UCSD-AML1 (cell line): Measurements from ENCODE around the gene VPS4B.
A peak's percentile ranks its signal among the peaks of the same experiment; 100 is the strongest.
"Not testable (repeated sequence)": the region's sequence is repeated elsewhere in the genome, so short reads cannot be mapped to it uniquely, and the experiment has no call there.

ENCODE experiments used
- DNase-seq: peaks from one replicate; lab custom pipeline; 2025; ENCODE audit not compliant: unreplicated experiment; lab: John Stamatoyannopoulos, UW

Gene VPS4B

DNA sequence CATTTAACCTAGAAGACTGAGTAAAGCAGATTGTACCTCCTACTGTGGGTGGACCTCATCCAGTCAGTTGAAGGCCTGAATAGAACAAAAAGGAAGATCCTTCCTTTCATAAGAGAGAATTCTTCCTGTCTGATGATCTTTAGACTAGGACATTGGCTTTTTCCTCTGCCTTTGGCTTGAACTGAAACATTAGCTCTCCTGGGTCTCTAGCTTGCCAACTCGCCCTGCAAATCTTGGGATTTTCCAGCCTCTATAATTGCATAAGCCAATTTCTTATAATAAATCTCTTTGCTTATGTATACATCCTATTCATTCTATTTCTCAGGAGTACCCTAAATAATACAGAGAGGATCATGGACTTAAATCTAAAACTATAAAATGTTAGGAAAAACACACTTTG lies 49.1 kb downstream of the VPS4B start:
- DNase-seq = no peak

DNA sequence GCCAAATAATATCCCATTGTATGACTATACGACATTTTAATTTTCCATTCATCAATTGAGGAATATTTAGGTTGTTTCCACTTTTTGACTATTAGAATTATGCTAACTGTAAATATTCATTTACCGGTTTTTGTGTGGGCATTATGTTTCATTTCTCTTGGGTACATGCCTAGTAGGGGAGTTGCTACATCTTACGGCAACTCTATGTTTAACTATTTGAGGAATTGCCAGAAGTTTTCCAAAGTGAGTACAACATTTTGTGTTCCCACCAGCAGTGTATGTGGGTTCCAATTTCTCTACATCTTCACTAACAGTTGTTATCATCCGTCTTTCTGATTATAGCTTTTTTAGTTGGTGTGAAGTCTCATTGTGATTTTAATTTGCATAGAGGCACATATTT lies 53.7 kb downstream of the VPS4B start:
- no peak for DNase-seq

DNA sequence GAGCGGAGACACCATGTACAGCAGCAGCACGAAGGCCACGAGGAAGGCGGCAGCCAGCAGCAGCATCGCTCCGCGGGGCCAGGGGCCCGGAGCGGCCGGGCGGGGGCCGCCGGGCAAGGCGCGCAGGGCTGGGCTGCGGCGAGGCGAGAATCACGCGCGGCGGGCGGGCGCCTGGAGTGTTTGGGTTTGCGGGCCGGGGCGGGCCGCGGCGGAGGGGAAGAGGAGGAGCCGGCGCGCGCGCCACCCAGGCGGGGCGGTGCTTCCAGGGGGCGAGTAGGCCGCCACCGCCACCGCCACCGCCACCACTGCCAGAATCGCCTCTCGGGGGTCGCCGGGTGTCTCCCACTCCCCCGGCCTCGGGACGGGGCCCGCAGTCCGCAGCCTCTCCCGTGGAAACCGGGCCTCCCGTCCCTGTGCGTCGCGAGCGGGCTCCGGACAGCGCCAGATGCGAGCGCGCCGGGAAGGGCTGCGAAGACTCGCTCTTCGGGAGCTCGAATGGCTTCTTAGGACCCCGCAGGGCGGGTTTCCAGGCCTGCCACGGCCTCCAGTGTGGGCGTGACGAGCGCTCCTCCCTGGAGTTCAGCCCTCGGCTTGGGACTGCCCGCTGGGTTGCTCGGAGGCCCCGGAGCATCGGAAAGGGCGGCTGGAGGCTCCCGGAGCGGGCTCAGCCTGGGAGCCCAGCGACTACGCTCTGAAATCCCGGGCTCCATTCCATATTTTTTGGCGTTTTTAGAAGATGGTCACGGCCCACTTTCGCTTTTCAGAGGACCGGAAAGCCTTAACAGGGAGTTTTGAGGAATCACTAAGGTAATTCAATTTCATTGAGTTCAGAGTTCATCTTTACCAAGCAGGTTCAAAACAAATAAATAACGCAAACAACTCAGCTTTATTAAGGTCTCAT lies 55.0 kb downstream of the VPS4B start, which contains the start of gene KDSR:
KDSR (minus strand) TSS at position 154 of the 901 bp plus-strand sequence; CDS start at position 66, 88 bp downstream.
- DNase-seq = peak; percentile 97

DNA sequence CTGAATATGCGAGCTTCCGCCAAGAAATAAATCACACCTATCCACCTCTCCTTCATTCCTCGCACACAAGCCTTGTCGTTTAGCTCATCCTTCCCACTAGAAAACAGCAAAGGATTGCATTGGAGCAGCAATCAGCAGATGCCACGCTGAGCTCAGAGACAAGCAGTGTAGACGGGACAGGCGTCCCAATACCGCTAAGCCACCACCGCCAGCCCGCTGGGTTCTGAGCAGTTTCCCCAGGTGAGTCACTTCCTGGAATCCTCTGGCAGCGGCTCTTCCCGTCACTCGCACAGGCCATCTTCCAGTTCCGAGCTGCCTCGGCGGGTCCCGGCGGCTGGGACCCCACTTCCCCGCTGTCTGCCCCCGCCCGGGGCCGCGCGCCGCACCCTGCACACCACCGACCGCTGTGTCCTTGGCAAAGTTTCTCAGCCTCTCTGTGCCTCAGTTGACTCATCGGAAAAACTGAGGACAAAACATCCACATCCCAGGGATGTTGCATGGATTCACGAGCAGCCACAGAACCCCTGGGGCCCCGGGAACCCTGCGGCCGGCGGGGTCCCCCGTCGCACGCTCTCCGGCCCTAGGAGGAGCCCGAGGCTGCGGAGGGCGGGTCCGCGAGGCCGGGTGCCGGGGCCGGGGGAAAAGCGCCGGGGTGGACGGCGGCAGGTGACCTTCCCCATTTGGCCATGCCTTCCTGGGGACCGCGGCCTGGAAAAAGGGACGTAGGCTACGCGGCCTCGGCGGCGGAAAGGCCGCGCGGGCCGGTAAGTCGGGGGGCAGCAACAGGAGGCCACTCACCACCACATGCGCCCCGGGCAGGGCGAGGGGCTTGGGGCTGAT lies 55.8 kb downstream of the VPS4B start:
- DNase-seq = peak; percentile 51

DNA sequence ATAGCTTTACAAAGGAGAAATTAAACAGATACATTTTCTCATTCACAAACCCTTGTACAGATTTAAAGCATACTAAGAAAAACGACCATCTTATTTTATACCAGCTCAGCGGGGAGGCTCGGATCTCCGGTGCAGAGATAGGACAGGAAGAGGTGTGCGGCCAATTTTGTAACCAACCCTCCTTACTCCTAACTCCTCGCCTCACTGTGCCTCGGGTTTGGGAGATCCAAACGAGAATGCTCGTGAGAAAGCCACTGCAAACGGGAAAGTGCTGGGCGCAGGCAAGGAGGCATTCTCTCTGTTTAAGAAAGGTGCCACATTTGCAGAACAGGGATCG lies 56.4 kb downstream of the VPS4B start:
- DNase-seq = peak; percentile 28

DNA sequence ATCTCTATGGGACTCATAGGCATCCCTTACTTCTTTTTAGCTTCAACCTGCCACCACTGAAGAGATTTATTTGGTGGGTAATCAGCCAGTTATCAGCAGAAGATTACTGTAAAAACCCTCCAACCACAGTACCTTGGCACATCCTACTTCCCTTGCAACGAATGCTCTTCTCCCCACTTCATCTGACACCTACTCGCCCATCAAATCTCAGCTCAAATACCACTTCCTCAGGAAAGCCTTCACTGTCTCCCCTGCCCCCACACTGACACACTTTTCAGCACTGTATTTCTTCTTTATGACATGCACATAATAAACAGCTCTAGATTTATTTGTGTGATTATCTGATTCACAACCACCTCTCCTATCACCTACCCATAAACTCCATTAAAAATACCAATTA lies 58.3 kb downstream of the VPS4B start:
- DNase-seq = no peak

DNA sequence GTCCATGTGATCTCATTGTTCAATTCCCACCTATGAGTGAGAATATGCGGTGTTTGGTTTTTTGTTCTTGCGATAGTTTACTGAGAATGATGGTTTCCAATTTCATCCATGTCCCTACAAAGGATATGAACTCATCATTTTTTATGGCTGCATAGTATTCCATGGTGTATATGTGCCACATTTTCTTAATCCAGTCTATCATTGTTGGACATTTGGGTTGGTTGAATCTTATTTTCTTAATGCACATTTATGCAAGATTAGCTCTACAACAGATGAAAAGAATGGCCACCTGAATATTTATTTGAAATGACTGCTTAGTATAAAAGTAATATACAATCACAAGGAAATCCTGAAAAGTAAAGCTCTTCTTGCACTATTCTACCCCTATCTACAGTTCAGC lies 58.9 kb downstream of the VPS4B start:
- not testable (repeated sequence) for DNase-seq

DNA sequence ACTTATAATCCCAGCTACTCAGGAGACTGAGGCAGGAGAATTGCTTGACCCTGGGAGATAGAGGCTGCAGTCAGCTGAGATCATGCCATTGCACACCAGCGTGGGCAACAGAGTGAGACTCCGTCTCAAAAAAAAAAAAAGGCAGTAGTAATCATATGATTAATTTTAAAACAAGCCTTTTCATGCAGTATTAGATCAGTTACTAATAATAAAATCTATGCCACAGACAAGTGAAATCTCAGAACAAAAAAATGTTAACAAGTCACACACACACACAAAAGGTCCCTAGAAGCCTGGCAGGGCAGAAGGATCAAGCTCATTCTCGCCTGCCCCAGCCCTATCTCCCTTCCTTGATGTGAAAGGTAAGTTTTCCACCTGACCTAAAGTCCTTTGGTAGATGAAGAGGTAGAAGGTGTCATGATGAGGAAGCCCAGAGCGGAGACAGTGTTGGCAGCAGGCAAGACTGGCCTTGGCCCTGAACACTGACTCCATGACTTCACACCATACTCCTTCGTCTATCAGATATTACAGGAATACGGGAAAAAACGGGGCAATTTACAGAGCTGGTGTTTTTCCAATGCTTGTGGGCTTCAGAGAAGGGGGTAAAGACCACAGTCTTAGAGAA lies 65.9 kb downstream of the VPS4B start:
- DNase-seq = no peak

DNA sequence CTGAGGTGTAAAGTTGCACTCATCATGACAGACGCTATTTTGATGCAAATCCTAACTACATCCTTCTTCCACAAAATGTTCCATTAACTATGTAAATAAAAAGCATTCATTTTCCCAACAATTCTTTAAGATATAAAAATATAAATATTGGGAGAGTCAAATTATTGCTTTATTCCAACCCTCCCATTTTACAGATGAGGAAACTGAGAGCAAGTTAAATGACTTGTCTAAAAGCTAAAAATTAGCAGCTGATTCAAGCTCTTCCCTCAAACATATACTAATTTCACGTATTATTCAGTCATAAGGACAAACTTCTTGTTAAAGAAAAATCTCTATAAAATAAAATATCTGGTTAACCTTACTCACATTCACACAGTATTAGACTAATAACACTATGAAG lies 72.0 kb downstream of the VPS4B start:
- DNase-seq = no peak

DNA sequence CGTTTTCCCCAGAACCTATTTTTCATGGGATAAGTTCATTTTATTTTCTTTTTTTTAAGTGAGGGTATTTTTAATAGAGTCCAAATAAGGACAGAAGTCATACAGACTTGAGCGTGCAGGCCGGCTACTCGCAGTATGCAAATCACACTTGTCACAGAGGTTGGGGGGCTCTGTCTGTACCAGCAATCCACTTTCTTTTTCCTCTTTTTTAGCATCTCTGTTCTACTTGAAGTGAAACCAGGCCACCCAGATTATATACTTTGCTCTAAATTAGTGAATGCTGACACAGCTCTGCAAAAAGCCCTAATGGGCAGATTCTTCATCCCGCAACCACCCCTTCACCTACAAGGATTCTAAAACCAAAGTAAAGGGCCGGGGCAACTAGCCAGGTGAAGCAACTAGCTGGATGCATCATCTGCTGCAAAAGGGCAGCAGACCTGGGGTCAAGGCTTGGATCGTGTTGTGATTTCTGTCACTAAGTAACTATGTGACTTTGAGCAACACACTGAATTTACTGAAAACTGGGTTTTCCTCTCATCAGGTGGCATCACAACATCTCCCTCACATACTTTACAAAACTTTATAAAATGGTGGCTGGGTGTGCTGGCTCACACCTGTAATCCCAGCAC lies 73.7 kb downstream of the VPS4B start:
- DNase-seq = no peak

DNA sequence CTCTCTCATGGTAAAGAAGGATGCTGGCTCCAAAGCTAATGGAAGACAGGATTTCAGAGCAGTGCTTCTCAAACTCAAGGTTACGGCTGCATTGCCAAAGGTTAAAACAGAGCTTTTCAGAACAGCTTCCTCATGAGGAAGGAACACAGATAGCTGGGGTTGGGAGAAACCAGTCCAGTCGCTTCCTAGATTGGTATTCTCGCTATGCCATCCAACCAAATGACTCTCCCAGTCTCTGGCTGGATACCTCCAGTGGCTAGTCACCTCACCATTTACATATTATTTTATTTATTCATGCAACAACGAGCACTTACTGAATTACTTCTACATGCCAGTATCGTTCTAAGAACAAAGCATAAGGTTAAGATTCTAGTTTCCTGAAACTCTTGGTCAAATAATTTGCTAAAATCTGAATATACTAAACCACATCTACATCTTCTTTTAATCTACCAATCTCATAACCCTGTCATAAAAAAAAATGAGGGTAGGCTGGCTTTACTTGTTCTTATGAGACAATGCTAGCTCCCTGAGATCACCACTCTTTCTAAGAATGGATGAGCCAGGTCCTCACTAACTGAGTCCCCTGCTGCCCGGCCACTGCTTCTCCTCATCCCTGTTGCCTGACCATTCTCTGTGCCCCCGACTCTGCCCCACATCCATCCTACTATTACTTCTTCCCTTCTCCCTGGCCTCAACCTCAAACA lies 75.6 kb downstream of the VPS4B start:
- DNase-seq = no peak

DNA sequence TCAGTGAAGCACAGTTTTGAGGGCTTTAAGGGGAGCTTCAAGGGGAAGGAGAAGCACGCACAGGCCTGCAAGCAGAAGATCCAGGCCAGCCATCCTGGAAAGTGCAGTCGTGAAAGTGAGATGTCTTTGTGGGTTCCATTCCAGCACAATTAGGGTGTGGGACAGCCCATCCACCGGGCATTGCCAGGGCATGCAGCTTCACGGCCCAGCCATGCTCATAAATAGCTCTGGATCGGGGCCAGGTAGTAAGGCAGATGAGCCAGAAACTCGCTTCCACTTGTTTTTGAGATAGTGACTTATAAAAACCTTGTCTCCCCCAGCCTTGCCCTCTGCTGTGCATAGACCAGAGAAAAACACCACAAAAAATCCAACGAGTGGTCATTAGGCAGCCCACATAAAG lies 76.2 kb downstream of the VPS4B start:
- DNase-seq = no peak

DNA sequence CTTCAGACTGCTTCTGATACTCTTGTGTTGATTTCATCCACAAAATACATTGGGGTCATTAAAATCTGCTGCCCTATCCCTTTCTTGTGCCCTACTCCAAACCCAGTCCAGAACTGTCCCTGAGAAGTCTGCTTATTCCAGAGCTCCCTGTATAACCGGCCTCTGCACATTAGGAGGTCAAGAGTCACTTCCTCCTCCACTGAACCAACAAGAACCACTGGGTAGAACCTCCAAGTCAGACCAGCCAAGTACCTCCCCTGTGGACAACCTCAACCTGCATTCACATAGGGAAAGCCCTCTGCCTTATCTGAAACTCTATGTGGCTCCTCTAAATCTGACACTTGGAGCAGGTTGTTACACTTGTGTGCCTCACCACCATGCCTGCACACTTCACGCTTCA lies 77.4 kb downstream of the VPS4B start:
- no peak for DNase-seq

DNA sequence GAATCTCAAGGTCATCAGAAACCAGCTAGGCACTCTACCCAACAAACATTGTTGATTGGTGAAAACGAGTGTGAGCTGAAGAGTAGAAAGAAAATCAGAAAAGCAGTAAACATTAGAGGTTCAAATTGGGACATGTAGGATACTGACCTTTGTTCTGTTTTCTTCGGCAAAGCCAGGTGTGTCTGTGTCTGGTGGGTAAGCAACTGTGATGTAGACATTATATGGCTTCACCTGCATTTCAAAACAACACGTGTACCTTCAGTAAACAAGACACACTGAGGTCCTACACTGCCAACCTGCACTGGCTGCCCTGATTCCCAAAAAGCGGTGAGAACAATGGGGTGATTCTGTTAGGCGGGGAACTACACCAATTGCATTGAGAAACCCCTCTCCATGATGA lies 78.0 kb downstream of the VPS4B start:
- no peak for DNase-seq

DNA sequence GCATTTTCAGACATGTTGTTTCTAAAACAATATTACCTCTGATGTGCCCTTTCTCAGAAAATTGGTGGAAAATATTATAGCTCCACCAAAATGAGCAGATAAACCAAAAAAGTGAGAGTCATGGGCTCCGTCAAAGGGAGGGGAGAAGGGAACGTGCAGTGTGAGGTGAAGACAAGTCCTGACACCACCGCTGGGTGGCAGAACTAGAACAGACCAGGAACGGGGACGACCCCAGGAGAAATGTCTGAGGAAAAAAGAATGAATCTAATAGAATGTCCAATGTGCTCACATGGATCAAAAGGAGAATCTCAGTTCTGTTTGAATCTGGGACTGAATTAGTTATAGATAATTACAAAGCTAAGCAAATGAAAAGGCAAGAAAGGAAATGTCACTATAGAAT lies 80.1 kb downstream of the VPS4B start:
- peak; percentile 11 for DNase-seq

DNA sequence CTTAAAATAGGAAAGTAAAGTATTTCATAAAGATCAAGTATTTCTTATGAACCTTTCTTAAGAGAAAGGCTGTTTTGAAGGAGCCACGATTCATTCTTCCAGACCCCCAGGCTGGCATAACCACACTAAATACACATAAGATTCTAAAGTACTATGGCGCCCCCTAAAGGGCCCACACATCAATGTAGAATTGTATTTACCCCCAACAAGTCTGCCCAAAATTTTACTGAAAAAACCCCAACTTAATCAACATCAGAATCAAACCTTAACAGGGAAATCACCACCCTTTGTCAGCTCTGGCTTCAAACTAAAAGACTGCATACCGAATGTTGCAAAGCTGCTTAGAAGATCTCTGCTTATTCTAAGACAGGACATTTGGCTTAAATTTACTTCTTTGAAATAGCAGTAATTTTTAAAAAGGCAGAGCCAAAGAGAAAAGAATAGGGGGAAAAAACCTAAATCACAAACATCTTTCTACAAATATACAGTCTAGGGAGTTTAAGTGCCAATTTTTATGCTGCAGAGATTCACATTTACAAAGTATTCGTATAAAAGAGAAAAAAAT lies 82.3 kb downstream of the VPS4B start:
- peak; percentile 13 for DNase-seq
